Thyroid gland (tissue), 4 donors: ENCODE measurements around the gene MYO18A. TPM values are rescaled to one million over a fixed set of nuclear protein-coding genes. Genes with fewer than 3 reads are reported as not detected.
"Not testable (repeated sequence)": the region's sequence is repeated elsewhere in the genome, so short reads cannot be mapped to it uniquely, and the experiment has no call there.

Source experiments
- DNase-seq, 2 donors: peaks; one replicate each; pipeline ENCODE4 v3.0.0-alpha.2; 2019
- H3K27ac ChIP-seq, 3 donors: fragments of 200-600 bp; sonication (generic); 1 replicate in 2 of 3; 2 replicates in 1 of 3; pipeline ENCODE4 v1.5.1; 2016 to 2019; ENCODE audit warnings: mild to moderate bottlenecking in 1 of 3, moderate library complexity in 1 of 3
- H3K27me3 ChIP-seq: fragments of 200-600 bp; sonication (generic); one replicate; pipeline ENCODE4 v1.5.1; 2019
- H3K36me3 ChIP-seq, 2 donors: fragments of 200-600 bp; sonication (generic); one replicate each; pipeline ENCODE4 v1.5.1; 2016 to 2019
- H3K4me1 ChIP-seq, 2 donors: fragments of 200-600 bp; sonication (generic); one replicate each; pipeline ENCODE4 v1.5.1; 2017 to 2019
- H3K4me3 ChIP-seq, 3 donors: fragments of 200-600 bp; sonication (generic); replicated peaks in 1 of 3; 1 replicate in 2 of 3; 2 replicates in 1 of 3; pipeline ENCODE4 v1.5.1; 2016; ENCODE audit warnings: mild to moderate bottlenecking in 1 of 3
- H3K9me3 ChIP-seq: fragments of 200-600 bp; sonication (generic); one replicate; pipeline ENCODE4 v1.5.1; 2017
- POLR2A ChIP-seq, 2 donors: fragments of 450-650 bp; IDR thresholded peaks; one replicate each; pipeline ENCODE4 v1.6.1; 2017; ENCODE audit warnings: antibody characterized with exemption in 2 of 2, mild to moderate bottlenecking in 2 of 2, moderate library complexity in 1 of 2
- WGBS, 2 donors: methylation state at CpG; one replicate each; pipeline ENCODE4 v1.1.5; 2017; 5-methylcytosine and 5-hydroxymethylcytosine counted together
- intact Hi-C: fragments of 100-400 bp; cut with DNase I; formaldehyde crosslinking; loops from one replicate; pipeline ENCODE4 v1.15.1; 2023
- total RNA-seq, 4 donors: library from RNA; depleted of rRNA; stranded (reverse); fragments of >200 nt; gene quantifications; one replicate each; pipeline ENCODE4 v1.2.3, GENCODE V29; 2016
- TF ChIP-seq, protein P1 (sequence below), 6 experiments: fragments of 200-600 bp in 3 of 6; fragments of 450-650 bp in 3 of 6; sonication (generic) in 3 of 6; IDR thresholded peaks; one replicate each; pipeline ENCODE4 v1.5.1; 2016 to 2019; ENCODE audit warnings: antibody characterized with exemption in 6 of 6, mild to moderate bottlenecking in 2 of 6, inconsistent platforms in 1 of 6, moderate library complexity in 1 of 6

The MYO18A gene
- total RNA-seq, 4 donors from 2014 or later = 32.1 to 49.8 (median 40.6) TPM

DNA sequence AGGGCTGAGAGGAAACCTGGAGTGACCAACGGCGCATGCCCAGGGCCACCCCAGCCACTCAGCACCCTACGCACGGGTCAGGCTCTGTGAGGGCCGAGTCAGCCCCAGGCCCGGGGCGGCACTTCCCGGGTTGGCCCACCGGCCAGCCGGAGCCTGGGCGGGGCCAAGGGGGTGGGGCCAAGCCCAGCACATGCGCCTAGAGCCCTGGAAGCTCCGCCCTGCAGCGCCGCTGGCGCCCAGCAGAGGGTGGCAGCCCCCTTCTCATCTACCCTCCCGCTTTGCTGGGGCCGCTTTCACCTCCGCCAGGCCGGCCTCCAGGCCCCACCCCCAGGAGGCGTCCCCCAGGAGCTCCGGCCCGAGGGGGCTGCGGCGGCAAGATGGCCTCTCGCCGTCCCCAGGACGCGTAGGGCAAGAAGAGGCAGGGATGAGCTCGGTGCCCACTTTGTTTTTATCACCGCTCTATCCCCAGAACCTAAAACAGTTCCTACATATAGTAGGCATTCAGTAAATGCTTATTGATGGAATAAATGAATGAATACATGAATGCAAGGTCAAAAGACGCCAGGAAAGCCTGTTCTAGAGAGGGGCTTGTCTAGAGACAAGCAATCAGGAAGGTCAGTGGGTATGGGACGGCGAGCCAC, 31.3 kb downstream of the MYO18A start:
- DNase-seq = peak; percentile 94
- peak in 1 of 2 donors; percentile 58 for TF ChIP-seq POLR2A (IDR thresholded peaks at IDR 0.05)
- TF ChIP-seq, protein P1, sequence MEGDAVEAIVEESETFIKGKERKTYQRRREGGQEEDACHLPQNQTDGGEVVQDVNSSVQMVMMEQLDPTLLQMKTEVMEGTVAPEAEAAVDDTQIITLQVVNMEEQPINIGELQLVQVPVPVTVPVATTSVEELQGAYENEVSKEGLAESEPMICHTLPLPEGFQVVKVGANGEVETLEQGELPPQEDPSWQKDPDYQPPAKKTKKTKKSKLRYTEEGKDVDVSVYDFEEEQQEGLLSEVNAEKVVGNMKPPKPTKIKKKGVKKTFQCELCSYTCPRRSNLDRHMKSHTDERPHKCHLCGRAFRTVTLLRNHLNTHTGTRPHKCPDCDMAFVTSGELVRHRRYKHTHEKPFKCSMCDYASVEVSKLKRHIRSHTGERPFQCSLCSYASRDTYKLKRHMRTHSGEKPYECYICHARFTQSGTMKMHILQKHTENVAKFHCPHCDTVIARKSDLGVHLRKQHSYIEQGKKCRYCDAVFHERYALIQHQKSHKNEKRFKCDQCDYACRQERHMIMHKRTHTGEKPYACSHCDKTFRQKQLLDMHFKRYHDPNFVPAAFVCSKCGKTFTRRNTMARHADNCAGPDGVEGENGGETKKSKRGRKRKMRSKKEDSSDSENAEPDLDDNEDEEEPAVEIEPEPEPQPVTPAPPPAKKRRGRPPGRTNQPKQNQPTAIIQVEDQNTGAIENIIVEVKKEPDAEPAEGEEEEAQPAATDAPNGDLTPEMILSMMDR (IDR thresholded peaks at IDR 0.05) = peak; percentile 74 to 99 (median 88)
- H3K27ac ChIP-seq = peak overlapping the region; percentile 69 to 83 (median 82)
- 8 to 10% methylated on average over 21 to 31 of the region's 34 CpGs for WGBS, 2 donors
- no peaks in the 10 kb centered on the region for H3K36me3 ChIP-seq
- intact Hi-C loops = loop anchor here (5.0 kb wide), 3 partner anchors 33 to 143 kb away; partner anchors contain the start of genes MYO18A and NUFIP2
- H3K27me3 ChIP-seq = no peaks in the 10 kb centered on the region
- peak overlapping the region in 2 of 3 donors; percentile 34 to 47 for H3K4me3 ChIP-seq
- peaks cover 17 to 53% of the 10 kb centered on the region in 2 donors for H3K4me1 ChIP-seq
- no peaks in the 10 kb centered on the region for H3K9me3 ChIP-seq

DNA sequence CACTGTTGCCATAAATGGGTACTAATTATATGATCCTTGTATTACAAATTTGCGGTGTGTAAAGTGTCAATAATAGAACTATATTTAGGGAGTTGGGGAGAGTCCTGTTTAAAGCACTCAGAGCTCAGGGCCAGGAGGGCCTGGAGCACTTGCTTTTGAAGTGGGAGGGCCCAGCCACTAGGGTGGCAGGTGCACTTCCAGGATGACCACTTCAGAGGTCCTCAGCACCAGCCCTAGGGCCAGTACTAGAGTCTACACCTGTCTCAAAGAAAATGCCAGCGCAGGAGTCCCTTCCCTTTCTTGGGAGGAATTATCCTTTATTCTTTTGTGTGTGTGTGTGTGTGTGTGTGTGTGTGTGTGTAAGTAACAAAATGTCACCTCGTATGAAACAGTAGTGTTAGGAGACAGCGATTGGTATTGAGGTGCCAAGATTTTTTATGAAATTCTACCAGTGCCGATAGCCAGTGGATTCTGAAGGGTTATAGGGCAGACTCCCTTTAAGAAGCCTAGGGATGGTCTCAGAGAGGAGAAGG, 31.9 kb downstream of the MYO18A start:
- no peaks in the 10 kb centered on the region for H3K9me3 ChIP-seq
- 15 to 22% methylated on average over 5 of the region's 5 CpGs for WGBS, 2 donors
- H3K27ac ChIP-seq = peak overlapping the region; percentile 69 to 83 (median 82)
- no peaks in the 10 kb centered on the region for H3K27me3 ChIP-seq
- intact Hi-C loops = loop anchor here (5.0 kb wide), 3 partner anchors 34 to 144 kb away; partner anchors contain the start of genes MYO18A and NUFIP2
- DNase-seq = peak; percentile 76 to 84
- H3K36me3 ChIP-seq = no peaks in the 10 kb centered on the region
- H3K4me3 ChIP-seq = peak overlapping the region in 1 of 3 donors; percentile 34
- TF ChIP-seq, protein P1 (IDR thresholded peaks at IDR 0.05) = no peak
- TF ChIP-seq POLR2A (IDR thresholded peaks at IDR 0.05) = no peak
- H3K4me1 ChIP-seq = peaks cover 17 to 51% of the 10 kb centered on the region in 2 donors

DNA sequence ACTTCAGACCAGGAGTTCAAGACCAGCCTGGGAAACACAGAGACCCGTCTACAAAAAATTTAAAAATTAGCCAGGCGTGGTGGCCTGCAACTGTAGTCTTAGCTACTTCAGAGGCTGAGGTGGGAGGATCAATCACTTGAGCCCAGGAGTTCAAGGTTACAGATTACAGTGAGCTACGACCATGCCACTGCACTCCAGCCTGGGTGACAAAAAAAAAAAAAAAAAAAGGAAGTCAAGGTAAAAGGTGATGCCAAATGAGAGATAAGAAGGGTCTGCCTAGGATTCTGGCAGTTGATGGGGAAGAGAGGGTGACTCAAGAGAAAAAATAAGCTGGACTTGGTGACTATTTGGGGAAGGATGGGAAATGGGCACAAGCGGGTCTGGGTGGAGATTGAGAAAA, 32.5 kb downstream of the MYO18A start:
- WGBS, 2 donors = 82 to 83% methylated on average over 4 of the region's 4 CpGs

DNA sequence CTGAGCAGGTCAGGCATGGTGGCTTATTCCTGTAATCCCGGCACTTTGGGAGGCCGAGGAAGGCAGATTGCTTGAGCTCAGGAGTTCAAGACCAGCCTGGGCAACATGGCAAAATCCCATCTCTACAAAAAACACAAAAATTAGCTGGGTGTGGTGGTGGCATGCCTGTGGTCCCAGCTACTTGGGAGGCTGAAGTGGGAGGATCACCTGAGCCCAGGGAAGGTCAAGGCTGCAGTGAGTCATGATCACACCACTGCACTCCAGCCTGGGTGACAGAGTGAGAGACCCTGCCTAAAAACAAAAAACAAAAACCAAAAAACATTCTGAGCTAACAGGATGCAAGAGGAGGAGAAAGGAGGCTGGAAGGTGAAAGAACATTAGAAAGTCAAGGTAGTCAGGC, 33.0 kb downstream of the MYO18A start:
- 71 to 97% methylated on average over 2 of the region's 2 CpGs for WGBS, 2 donors
- peaks cover 17 to 48% of the 10 kb centered on the region in 2 donors for H3K4me1 ChIP-seq
- intact Hi-C loops = loop anchor here (5.0 kb wide), 3 partner anchors 35 to 145 kb away; partner anchors contain the start of genes MYO18A and NUFIP2
- not testable (repeated sequence) for DNase-seq, H3K27me3 ChIP-seq, H3K4me3 ChIP-seq, H3K9me3 ChIP-seq, H3K36me3 ChIP-seq
- peak overlapping the region in 1 of 3 donors; percentile 9 for H3K27ac ChIP-seq

More for the DNA sequence above, 32.5 kb downstream of the MYO18A start:
- intact Hi-C loops = loop anchor here (5.0 kb wide), 3 partner anchors 35 to 145 kb away; partner anchors contain the start of genes MYO18A and NUFIP2
- H3K27ac ChIP-seq = peak overlapping the region in 2 of 3 donors; percentile 82 to 83
- H3K36me3 ChIP-seq = no peaks in the 10 kb centered on the region
- H3K4me3 ChIP-seq = no peak overlapping the region
- H3K27me3 ChIP-seq = no peaks in the 10 kb centered on the region
- DNase-seq = no peak
- no peaks in the 10 kb centered on the region for H3K9me3 ChIP-seq
- H3K4me1 ChIP-seq = peaks cover 17 to 51% of the 10 kb centered on the region in 2 donors
- no peak for TF ChIP-seq POLR2A (IDR thresholded peaks at IDR 0.05)
- TF ChIP-seq, protein P1 (IDR thresholded peaks at IDR 0.05) = no peak

DNA sequence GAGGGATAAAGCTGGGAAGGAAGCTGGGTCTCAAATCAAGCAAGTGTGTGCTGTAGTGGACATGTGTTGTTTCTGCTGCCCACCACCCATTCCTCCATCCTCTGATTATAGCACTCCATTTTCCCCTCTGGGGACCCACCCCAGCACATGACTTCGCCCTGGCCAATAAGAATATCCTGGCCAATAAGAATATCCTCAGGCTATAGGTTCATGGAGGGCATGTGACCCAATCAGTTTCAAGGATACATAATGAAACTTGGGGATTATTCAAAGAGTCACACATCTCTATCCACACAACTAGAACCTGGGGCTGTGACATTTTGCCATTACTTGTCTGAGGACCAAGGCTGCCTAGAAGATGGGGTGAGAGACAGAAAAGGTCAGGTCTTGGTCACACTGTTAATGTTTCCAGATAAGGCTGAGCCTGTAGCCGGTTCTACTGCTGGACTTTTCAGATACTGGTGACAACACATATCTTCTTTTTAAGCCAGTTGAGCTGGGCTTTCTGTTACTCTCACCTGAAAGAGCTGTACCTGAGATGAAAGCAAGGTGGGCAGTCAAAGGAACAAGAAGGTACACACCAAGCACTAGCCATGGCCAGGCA, 33.7 kb downstream of the MYO18A start:
- no peak overlapping the region for H3K4me3 ChIP-seq
- 90 to 91% methylated on average over 2 of the region's 2 CpGs for WGBS, 2 donors
- DNase-seq = no peak
- H3K4me1 ChIP-seq = peaks cover 17 to 43% of the 10 kb centered on the region in 2 donors
- H3K9me3 ChIP-seq = no peaks in the 10 kb centered on the region
- no peaks in the 10 kb centered on the region for H3K36me3 ChIP-seq
- peak overlapping the region in 1 of 3 donors; percentile 9 for H3K27ac ChIP-seq
- H3K27me3 ChIP-seq = no peaks in the 10 kb centered on the region
- intact Hi-C loops = loop anchor here (5.0 kb wide), 3 partner anchors 36 to 146 kb away; partner anchors contain the start of genes MYO18A and NUFIP2
- TF ChIP-seq, protein P1 (IDR thresholded peaks at IDR 0.05) = no peak
- TF ChIP-seq POLR2A (IDR thresholded peaks at IDR 0.05) = no peak
